Measurements from ENCODE around the gene ZAP70. TPM values are rescaled to one million over a fixed set of nuclear protein-coding genes. Genes with fewer than 3 reads are reported as not detected.

Gene ZAP70
- total and polyA plus RNA-seq, 10 donors, result 35.2 to 96.1 (median 62.2) TPM

DNA sequence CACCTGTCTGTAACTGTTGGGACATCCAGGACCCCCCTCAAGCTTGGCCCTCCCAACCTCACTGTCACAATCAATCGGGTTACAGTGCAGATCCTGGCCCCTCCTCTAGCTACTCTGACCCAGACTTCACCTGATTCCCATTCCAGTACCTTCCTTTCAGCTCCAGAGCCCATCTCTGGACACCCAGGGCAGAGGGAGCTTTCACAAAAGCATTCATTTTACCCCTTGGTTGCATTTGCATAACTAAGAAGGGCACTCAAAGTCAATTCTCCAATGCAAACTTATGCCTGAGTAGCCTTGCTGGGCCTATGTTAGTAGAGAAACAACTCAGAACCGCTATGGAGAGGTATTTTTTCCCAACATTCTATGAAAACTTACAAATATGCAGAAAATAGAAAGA, 7.4 kb downstream of the ZAP70 start:
- Histone ChIP-seq H3K36me3 (peaks cover 0 to 23% (median 0%) of the 10 kb centered on the region in 6 donors), H3K4me1 (peaks cover 0 to 97% (median 33%) of the 10 kb centered on the region in 6 donors), H3K4me3 (no peak overlapping the region), H3K9me3 (no peaks in the 10 kb centered on the region), H3K27me3 (replicated peaks in 1 of 7) (no peaks in the 10 kb centered on the region), H3K27ac (peak overlapping the region in 3 of 8 donors; percentile 26 to 47 (median 41))
- TF ChIP-seq POLR2A (IDR thresholded peaks at IDR 0.05) (no peak), POLR2AphosphoS5 (IDR thresholded peaks at IDR 0.05) (no peak)
- TF ChIP-seq, protein P1, sequence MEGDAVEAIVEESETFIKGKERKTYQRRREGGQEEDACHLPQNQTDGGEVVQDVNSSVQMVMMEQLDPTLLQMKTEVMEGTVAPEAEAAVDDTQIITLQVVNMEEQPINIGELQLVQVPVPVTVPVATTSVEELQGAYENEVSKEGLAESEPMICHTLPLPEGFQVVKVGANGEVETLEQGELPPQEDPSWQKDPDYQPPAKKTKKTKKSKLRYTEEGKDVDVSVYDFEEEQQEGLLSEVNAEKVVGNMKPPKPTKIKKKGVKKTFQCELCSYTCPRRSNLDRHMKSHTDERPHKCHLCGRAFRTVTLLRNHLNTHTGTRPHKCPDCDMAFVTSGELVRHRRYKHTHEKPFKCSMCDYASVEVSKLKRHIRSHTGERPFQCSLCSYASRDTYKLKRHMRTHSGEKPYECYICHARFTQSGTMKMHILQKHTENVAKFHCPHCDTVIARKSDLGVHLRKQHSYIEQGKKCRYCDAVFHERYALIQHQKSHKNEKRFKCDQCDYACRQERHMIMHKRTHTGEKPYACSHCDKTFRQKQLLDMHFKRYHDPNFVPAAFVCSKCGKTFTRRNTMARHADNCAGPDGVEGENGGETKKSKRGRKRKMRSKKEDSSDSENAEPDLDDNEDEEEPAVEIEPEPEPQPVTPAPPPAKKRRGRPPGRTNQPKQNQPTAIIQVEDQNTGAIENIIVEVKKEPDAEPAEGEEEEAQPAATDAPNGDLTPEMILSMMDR (IDR thresholded peaks at IDR 0.05 in 8 of 11, conservative IDR thresholded peaks at IDR 0.05 in 3 of 11), result no peak
- DNase-seq, result peak; percentile 18
- intact Hi-C loops (cut with DNase I; ENCODE audit: low total_unique reads), result no loop called here
- 76 to 87% (median 79%) methylated on average over 2 of the region's 2 CpGs for WGBS, 5 donors

DNA sequence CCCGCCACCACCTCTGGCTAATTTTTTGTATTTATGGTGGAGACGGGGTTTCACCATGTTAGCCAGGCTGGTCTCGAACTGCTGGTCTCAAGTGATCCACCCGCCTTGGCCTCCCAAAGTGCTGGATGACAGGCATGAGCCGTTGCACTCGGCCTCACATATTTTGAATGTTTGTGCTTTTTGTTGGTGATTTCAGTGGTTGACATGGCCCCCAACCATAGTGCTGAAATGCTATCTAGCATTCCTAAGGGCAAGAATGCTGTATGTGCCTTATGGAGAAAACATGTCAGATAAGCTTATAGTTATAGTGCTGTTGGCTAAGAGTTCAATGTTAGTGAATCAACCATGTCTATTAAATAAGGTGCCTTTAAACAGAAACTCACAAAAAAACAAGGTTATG, 8.9 kb downstream of the ZAP70 start:
- no peaks in the 10 kb centered on the region for H3K9me3 ChIP-seq
- no peak overlapping the region for H3K4me3 ChIP-seq
- intact Hi-C loops (cut with DNase I; ENCODE audit: low total_unique reads), result no loop called here
- peak; percentile 44 for DNase-seq
- H3K27ac ChIP-seq, result peak overlapping the region in 1 of 8 donors; percentile 5
- WGBS, 5 donors, result 91 to 97% (median 95%) methylated on average over 6 of the region's 6 CpGs
- peaks cover 0 to 97% (median 27%) of the 10 kb centered on the region in 6 donors for H3K4me1 ChIP-seq
- TF ChIP-seq, protein P1 (IDR thresholded peaks at IDR 0.05 in 8 of 11, conservative IDR thresholded peaks at IDR 0.05 in 3 of 11), result no peak
- TF ChIP-seq POLR2A (IDR thresholded peaks at IDR 0.05) (no peak), POLR2AphosphoS5 (IDR thresholded peaks at IDR 0.05) (no peak)
- peaks cover 0 to 38% (median 0%) of the 10 kb centered on the region in 6 donors for H3K36me3 ChIP-seq
- no peaks in the 10 kb centered on the region for H3K27me3 ChIP-seq (replicated peaks in 1 of 7)

DNA sequence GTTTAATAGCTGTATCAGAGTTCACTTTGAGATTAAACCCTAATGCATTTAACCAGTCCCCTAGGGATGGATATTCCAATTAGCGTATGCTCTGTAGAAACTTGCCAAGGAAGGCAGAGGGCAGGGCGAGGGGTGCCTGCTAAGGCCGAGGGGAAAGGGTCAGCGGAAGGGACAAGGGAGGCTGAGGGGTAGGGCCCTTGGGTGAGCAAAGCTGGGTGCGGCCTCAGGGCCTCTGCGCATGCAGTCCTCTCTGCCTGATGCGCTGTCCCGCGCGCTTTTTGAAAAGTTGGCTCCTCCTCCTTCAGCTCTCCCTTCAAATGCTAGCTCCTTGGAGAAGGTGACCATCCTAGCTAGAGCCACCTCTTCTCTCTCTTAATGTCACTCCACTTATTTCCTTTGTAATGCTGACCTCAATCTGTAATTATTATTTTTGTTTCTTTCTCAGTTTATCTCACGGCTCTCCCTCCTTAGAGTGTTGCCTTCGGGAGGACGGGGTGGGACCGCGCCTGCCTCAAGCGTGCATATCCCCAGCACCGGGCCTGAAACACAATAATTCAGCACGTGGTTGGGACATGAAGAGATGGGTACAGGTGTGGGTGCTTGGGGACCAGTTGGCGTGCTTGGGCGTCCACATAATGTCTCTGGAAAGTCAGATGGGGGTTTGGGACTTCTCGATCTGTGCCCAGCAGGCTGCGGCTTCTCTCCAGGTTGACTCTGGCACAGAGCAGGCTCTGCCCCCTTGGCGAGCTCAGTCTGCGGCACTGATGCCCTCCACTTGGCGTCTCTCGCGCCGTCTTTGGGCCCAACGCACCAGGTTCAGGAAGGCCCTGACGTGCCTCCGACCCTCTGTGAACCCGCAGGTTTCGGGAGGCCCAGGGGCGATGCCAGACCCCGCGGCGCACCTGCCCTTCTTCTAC, 10.0 kb downstream of the ZAP70 start:
- 88 to 96% (median 92%) methylated on average over 37 of the region's 37 CpGs for WGBS, 5 donors
- H3K4me3 ChIP-seq, result no peak overlapping the region
- peaks cover 0 to 39% (median 0%) of the 10 kb centered on the region in 6 donors for H3K36me3 ChIP-seq
- H3K27me3 ChIP-seq (replicated peaks in 1 of 7), result no peaks in the 10 kb centered on the region
- TF ChIP-seq POLR2A (IDR thresholded peaks at IDR 0.05) (no peak), POLR2AphosphoS5 (IDR thresholded peaks at IDR 0.05) (peak in 1 of 3 donors; percentile 26)
- TF ChIP-seq, protein P1 (IDR thresholded peaks at IDR 0.05 in 8 of 11, conservative IDR thresholded peaks at IDR 0.05 in 3 of 11), result no peak
- H3K27ac ChIP-seq, result no peak overlapping the region
- peak; percentile 66 for DNase-seq
- H3K4me1 ChIP-seq, result peaks cover 0 to 97% (median 22%) of the 10 kb centered on the region in 6 donors
- H3K9me3 ChIP-seq, result no peaks in the 10 kb centered on the region
- intact Hi-C loops (cut with DNase I; ENCODE audit: low total_unique reads), result no loop called here

DNA sequence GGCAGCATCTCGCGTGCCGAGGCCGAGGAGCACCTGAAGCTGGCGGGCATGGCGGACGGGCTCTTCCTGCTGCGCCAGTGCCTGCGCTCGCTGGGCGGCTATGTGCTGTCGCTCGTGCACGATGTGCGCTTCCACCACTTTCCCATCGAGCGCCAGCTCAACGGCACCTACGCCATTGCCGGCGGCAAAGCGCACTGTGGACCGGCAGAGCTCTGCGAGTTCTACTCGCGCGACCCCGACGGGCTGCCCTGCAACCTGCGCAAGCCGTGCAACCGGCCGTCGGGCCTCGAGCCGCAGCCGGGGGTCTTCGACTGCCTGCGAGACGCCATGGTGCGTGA, 10.7 kb downstream of the ZAP70 start:
- TF ChIP-seq, protein P1 (IDR thresholded peaks at IDR 0.05 in 8 of 11, conservative IDR thresholded peaks at IDR 0.05 in 3 of 11), result no peak
- TF ChIP-seq POLR2AphosphoS5 (IDR thresholded peaks at IDR 0.05) (no peak), POLR2A (IDR thresholded peaks at IDR 0.05) (no peak)
- 76 to 97% (median 84%) methylated on average over 35 to 41 of the region's 41 CpGs for WGBS, 5 donors
- Histone ChIP-seq H3K4me1 (peaks cover 0 to 97% (median 15%) of the 10 kb centered on the region in 6 donors), H3K9me3 (no peaks in the 10 kb centered on the region), H3K36me3 (peaks cover 0 to 39% (median 0%) of the 10 kb centered on the region in 6 donors), H3K27me3 (replicated peaks in 1 of 7) (no peaks in the 10 kb centered on the region), H3K4me3 (no peak overlapping the region), H3K27ac (no peak overlapping the region)
- peak; percentile 72 for DNase-seq
- intact Hi-C loops (cut with DNase I; ENCODE audit: low total_unique reads), result no loop called here

Measured in spleen (tissue), 11 donors.